HepG2 (cell line): ENCODE data around the gene MLST8. TPM values are rescaled to one million over a fixed set of nuclear protein-coding genes. Genes with fewer than 3 reads are reported as not detected.

Experiments
- GPN1 ChIP-seq: sonication (generic); formaldehyde crosslinking; IDR thresholded peaks from 2 replicates; pipeline ENCODE4 v1.5.1; 2020; ENCODE audit warnings: missing genetic modification reagents, borderline replicate concordance
- IRF1 ChIP-seq: sonication (generic); formaldehyde crosslinking; IDR thresholded peaks from 2 replicates; pipeline ENCODE4 v1.4.0; 2020; ENCODE audit warnings: low read depth, mild to moderate bottlenecking, missing genetic modification reagents
- ISL2 ChIP-seq: sonication (generic); formaldehyde crosslinking; IDR thresholded peaks from 2 replicates; pipeline ENCODE4 v1.5.0; 2020; ENCODE audit warnings: missing genetic modification reagents
- RERE ChIP-seq: IDR thresholded peaks from 2 replicates; pipeline ENCODE4 v1.6.1; 2016; ENCODE audit warnings: low read depth, missing genetic modification reagents, missing compliant biosample characterization
- THAP9 ChIP-seq: sonication (generic); formaldehyde crosslinking; IDR thresholded peaks from 2 replicates; pipeline ENCODE4; 2020; ENCODE audit warnings: missing genetic modification reagents, mild to moderate bottlenecking, borderline replicate concordance
- ZNF383 ChIP-seq: sonication (generic); formaldehyde crosslinking; IDR thresholded peaks from 2 replicates; pipeline ENCODE4 v1.4.0; 2020; ENCODE audit warnings: missing genetic modification reagents, mild to moderate bottlenecking, borderline replicate concordance
- polyA plus RNA-seq, 8 experiments: library from polyadenylated mRNA; depleted of rRNA in 3 of 8; stranded (reverse) in 7 of 8; unstranded in 1 of 8; fragments of >200 nt; fragmentation: Illumina TruSeq in 4 of 8; extraction: Trizol in 4 of 8; gene quantifications; 2 replicates each; pipeline versions ENCODE4 v1.2.1 to v1.2.3, GENCODE V29; 2011 to 2016; ENCODE audit warnings: low read depth in 4 of 8, missing spikeins in 1 of 8, mixed read lengths in 1 of 8; ENCODE audit not compliant: insufficient read depth in 1 of 8
- total RNA-seq, 5 experiments: library from RNA; depleted of rRNA; stranded (reverse); fragments of >200 nt; fragmentation: Illumina TruSeq; extraction: Trizol; gene quantifications; 2 replicates each; pipeline ENCODE4 v1.2.3, GENCODE V29; 2016; ENCODE audit warnings: low read depth in 1 of 5

The MLST8 gene
- total and polyA plus RNA-seq, 2 of the 13 experiments (the other 11 are each of a cell fraction or from before 2014, with no cell fraction given), result 30.8 to 72.7 TPM

- TF ChIP-seq THAP9 (CRISPR knock-in tag), result no peak
- no peak for TF ChIP-seq RERE
- TF ChIP-seq GPN1 (CRISPR knock-in tag), result no peak
- TF ChIP-seq ISL2 (CRISPR knock-in tag), result no peak
- TF ChIP-seq IRF1, result no peak
- no peak for TF ChIP-seq ZNF383
Observed at GRCh38 chr16:2180461-2180860, 24.8 kb upstream of the MLST8 start (continued).
